ENCODE results near the gene LDLRAD2. TPM values are rescaled to one million over a fixed set of nuclear protein-coding genes. Genes with fewer than 3 reads are reported as not detected.
A peak's percentile ranks its signal among the peaks of the same experiment; 100 is the strongest.
"Not testable (repeated sequence)": the region's sequence is repeated elsewhere in the genome, so short reads cannot be mapped to it uniquely, and the experiment has no call there.

LDLRAD2 gene, protein sequence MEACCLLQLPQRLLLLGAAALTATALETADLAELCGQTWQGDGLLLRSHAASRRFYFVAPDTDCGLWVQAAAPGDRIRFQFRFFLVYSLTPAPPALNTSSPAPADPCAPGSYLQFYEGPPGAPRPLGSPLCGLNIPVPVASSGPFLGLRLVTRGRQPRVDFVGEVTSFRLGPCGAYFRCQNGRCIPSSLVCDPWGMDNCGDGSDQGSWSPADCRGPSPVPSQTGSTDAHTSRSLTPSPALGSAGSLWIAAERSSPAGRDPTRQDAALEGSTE
- polyA plus RNA-seq (2012; ENCODE audit: missing spikeins), result 0.76 TPM

DNA sequence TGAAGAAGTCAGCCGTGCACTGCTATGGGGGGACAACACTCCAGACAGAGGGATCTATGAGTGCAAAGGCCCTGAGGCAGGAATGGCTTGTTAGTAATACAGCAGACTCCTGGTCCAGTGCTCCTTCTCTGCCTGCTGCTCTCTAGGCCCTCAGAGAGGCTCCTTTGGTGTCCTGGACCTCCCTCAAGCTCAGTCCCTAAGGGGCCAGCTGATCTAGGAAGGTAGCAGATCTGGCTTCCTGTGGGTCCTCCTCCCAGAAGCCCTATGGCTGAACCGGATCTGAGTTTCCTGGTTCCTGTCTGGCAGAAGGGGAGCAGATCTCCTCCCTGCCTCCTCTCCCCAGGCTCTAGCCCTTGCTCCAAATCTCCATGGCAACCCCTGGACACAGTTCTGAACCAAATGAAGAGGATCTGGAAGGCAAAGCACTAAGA is at the start of gene LDLRAD2:
Gene LDLRAD2, plus strand, starts transcription at position 391 of the 431 bp plus-strand sequence. CDS start 187 bp downstream, outside the sequence.
- no peak for FAIRE-seq
- DNase-seq (ENCODE audit: insufficient read length), result no peak
- TF ChIP-seq POLR2AphosphoS5 (IDR thresholded peaks at IDR 0.05; ENCODE audit: low read depth, low read length) (no peak), TAF1 (IDR thresholded peaks at IDR 0.05; ENCODE audit: borderline replicate concordance, low read depth, low read length) (no peak), POLR2A (IDR thresholded peaks at IDR 0.05; ENCODE audit: low read depth, low read length) (no peak)

DNA sequence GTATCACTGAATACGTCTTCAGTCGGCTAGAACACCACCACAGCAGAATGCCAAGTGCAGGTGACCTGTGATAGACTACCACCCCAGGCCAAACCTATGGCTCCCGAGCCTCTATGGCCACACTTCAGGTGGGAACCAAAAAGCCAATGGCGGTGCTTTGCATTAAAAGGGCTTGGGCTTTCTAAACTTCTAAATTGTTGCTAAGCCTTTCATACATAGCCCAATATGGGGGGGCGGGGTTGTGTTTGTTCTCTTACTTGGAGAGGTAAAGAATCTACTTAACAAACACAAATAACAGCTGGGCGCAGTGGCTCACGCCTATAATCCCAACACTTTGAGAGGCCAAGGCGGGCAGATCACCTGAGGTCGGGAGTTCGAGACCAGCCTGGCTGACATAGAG is 48.8 kb upstream of the LDLRAD2 start:
- TF ChIP-seq TAF1 (IDR thresholded peaks at IDR 0.05; ENCODE audit: borderline replicate concordance, low read depth, low read length) (no peak), POLR2A (IDR thresholded peaks at IDR 0.05; ENCODE audit: low read depth, low read length) (no peak), POLR2AphosphoS5 (IDR thresholded peaks at IDR 0.05; ENCODE audit: low read depth, low read length) (no peak)
- DNase-seq (ENCODE audit: insufficient read length) (no peak), FAIRE-seq (no peak)

DNA sequence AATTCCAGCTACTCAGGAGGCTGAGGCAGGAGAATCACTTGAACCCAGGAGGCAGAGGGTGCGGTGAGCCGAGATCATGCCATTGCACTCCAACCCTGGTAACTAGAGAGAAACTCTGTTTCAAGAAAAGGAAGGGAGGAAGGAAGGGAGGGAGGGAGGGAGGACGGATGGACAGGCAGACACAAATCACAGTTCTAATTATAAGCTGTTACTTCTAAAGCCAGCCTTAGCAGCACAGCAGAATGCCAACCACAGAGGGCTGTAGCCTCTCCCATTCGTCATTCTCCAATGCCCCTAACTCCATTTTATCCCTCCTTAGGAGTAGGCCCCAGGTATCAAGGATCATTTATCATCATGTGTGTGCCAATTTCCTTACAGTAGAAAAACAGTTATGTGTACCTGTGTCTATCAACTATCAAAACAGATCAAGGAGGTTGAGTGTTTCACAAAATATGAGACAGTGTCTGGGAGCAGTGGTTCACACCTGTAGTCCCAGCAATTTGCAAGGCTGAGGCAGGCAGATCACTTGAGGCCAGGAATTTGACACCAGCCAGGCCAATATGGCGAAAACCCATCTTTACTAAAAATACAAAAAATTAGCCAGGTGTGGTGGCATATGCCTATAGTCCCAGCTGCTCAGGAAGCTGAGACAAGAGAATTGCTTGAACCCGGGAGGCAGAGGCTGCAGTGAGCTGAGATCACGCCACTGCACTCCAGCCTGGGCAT is 48.2 kb upstream of the LDLRAD2 start:
- DNase-seq (ENCODE audit: insufficient read length) (no peak), FAIRE-seq (peak; percentile 67)
- TF ChIP-seq TAF1 (IDR thresholded peaks at IDR 0.05; ENCODE audit: borderline replicate concordance, low read depth, low read length), result no peak

DNA sequence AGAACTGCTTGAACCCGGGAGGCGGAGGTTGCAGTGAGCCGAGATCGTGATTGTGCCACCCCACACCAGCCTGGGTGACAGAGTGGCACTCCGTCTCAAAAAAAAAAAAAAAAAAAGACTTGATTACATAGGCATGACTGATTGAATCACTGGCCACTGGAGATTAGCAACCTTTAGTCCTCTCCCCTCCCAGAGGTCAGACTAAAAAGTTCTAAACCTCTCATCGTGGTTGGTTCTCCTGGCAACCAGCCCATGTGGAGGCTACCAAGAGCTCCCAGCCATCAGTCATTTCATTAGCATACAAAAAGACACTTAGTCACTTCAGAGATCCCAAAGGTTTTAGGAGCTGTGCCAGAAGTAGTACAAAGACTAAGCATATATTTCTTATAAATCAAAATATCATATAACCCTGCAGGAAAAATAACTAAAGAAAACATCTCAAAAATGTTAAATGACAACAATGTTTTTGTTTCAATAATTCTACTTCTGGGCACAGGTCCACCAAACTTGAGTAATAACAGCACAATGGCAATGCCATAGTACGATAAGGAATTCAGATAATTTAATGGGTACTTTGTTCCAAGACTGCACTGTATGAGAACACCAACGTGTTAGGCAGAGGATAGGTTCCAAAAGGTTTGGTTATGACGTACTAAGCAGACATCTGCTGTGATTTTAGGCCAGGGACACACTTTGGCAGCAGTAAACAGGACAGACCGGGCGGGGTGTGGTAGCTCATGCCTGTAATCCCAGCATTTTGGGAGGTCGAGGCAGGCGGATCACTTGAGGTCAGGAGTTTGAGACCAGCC is 47.2 kb upstream of the LDLRAD2 start:
- TF ChIP-seq POLR2A (IDR thresholded peaks at IDR 0.05; ENCODE audit: low read depth, low read length) (no peak), TAF1 (IDR thresholded peaks at IDR 0.05; ENCODE audit: borderline replicate concordance, low read depth, low read length) (no peak), POLR2AphosphoS5 (IDR thresholded peaks at IDR 0.05; ENCODE audit: low read depth, low read length) (no peak)
- FAIRE-seq (no peak), DNase-seq (ENCODE audit: insufficient read length) (no peak)

DNA sequence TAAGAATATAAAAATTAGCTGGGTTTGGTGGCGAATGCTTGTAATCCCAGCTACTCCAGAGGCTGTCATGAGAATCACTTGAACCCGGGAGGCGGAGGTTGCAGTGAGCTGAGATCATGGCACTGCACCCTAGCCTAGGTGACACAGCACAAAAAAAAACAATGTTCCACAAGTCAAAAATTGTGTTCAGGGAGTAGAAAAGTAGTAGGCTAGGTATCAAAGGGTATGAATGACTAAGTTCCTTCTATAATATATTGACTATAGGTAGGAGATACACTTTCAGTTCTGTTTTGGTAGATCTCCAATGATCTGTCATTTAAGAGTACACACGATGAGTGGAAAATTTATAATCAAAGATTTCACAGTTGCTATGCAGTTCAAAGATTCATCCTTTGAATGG is 45.9 kb upstream of the LDLRAD2 start:
- no peak for DNase-seq (ENCODE audit: insufficient read length)
- FAIRE-seq, result no peak
- TF ChIP-seq POLR2AphosphoS5 (IDR thresholded peaks at IDR 0.05; ENCODE audit: low read depth, low read length) (no peak), TAF1 (IDR thresholded peaks at IDR 0.05; ENCODE audit: borderline replicate concordance, low read depth, low read length) (no peak), POLR2A (IDR thresholded peaks at IDR 0.05; ENCODE audit: low read depth, low read length) (no peak)

DNA sequence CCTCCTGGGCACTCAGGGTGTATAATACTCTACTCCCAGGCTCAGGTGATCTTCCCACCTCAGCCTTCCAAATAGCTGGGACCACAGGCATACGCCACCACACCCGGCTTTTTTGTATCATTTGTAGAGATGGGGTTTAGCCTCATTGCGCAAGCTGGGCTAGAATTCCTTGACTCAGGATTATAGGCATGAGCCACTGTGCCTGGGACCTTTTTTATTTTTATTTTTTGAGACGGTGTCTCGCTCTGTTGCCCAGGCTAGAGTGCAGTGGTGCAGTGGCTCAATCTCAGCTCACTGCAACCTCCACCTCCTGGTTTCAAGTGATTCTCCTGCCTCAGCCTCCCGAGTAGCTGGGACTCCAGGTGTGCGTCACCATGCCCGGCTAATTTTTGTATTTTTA is 45.0 kb upstream of the LDLRAD2 start:
- not testable (repeated sequence) for DNase-seq (ENCODE audit: insufficient read length); FAIRE-seq

DNA sequence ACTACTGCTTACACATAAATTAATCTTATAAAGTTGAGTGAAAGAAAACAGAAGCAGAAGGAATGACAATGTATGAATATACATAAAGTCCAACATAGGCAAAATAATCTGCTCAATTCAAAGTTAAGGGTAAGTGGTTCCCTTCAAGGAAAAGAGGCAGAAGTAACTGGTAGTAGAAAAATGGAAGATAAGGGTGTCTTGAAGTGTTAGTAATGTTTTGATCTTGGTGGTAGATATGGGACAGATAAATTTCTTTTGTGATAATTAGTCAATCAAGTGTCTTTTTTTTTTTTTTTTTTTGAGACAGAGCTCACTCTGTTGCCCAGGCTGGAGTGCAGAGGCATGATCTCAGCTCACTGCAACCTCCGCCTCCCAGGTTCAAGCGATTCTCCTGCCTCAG is 41.9 kb upstream of the LDLRAD2 start:
- no peak for DNase-seq (ENCODE audit: insufficient read length)
- FAIRE-seq, result no peak
- TF ChIP-seq POLR2A (IDR thresholded peaks at IDR 0.05; ENCODE audit: low read depth, low read length), result no peak

DNA sequence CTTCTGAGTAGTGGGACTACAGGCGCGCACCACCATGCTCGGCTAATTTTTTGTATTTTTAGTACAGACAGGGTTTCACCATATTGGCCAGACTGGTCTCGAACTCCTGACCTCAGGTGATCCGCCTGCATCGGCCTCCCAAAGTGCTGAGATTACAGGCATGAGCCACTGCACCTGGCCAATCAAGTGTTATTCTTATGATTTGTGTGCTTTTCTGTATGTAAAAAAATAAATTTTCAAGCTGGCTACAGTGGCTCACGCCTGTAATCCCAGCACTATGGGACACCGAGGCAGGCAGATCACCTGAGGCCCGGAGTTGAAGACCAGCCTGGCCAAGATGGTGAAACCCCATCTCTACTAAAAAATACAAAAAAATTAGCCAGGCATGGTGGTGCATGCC is 41.5 kb upstream of the LDLRAD2 start:
- not testable (repeated sequence) for FAIRE-seq; DNase-seq (ENCODE audit: insufficient read length)

DNA sequence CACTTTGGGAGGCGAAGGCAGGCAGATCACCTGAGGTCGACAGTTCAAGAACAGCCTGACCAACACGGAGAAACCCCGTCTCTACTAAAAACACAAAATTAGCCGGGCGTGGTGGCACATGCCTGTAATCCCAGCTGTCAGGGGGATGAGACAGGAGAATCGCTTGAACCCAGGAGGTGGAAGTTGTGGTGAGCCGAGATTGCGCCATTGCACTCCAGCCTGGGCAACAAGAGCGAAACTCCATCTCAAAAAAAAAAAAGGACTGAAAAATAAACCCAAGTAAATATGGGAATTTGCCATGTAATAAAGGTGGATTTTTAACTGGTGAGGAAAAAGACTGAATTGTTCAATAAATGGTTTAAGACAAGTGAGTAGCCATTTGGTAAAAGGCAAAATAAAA is 40.4 kb upstream of the LDLRAD2 start:
- FAIRE-seq; DNase-seq (ENCODE audit: insufficient read length): not testable (repeated sequence)

DNA sequence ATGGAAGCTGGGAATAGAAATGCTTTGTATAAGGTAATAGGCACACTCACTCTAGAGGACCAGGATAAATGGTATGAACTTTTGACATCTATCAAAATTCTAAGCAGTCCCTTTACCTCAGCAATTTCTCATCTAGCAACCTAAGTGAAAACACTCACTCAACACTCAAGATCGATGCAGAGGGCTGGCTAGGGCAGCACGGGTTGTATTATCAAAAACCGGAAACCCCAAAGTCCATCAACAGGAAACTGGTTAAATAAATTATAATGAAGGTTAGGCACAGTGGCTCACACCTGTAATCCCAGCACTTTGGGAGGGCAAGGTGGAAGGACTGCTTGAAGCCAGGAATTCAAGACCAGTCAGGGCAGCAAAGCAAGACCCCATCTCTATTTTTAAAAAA is 38.5 kb upstream of the LDLRAD2 start:
- DNase-seq (ENCODE audit: insufficient read length) (no peak), FAIRE-seq (no peak)
- TF ChIP-seq TAF1 (IDR thresholded peaks at IDR 0.05; ENCODE audit: borderline replicate concordance, low read depth, low read length) (no peak), POLR2A (IDR thresholded peaks at IDR 0.05; ENCODE audit: low read depth, low read length) (no peak), POLR2AphosphoS5 (IDR thresholded peaks at IDR 0.05; ENCODE audit: low read depth, low read length) (no peak)

DNA sequence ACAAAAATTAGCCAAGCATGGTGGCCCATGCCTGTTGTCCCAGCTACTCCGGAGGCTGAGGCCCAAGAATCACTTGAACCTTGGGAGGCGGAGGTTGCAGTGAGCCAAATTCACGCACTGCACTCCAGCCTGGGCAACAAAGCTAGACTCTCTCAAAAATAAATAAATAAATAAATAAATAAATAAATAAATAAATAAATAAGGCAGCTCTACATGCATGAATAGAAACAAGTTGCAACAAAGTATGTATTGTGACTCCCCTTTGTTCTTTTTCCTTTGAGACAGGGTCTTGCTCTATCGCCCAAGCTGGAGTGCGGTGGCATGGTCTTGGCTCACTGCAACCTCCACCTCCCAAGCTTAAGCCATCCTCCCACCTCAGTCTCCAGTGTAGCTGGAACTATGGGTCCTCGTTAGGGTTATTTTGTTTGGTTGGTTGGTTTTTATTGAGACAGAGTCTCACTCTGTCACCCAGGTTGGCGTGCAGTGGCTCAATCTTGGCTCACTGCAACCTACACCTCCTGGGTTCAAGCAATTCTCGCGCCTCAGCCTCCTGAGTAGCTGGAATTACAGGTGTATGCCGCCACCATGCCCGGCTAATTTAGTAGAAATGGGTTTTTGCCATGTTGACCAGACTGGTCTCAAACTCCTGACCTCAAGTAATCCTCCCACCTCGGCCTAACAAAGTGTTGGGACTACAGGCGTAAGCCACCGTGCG is 37.1 kb upstream of the LDLRAD2 start:
- FAIRE-seq, result no peak
- no peak for DNase-seq (ENCODE audit: insufficient read length)
- TF ChIP-seq POLR2A (IDR thresholded peaks at IDR 0.05; ENCODE audit: low read depth, low read length), result no peak
- no peak for TF ChIP-seq POLR2AphosphoS5 (IDR thresholded peaks at IDR 0.05; ENCODE audit: low read depth, low read length)
- no peak for TF ChIP-seq TAF1 (IDR thresholded peaks at IDR 0.05; ENCODE audit: borderline replicate concordance, low read depth, low read length)

DNA sequence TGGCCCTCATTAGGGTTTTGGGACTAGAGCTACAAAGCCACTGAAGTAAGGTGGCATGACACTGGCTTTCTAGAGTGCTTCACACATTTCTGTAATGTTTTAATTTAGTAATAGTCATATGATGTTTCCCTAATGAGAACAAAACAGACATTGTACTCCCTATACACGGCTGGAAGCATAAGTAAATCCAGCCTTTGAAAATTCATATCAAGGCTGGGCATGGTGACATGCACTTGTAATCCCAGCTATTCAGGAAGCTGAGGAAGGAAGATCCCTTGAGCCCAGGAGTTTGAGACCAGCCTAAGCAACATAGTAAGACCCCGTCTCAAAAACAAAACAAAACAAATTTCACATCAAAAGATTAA is 36.5 kb upstream of the LDLRAD2 start:
- FAIRE-seq (no peak), DNase-seq (ENCODE audit: insufficient read length) (no peak)
- TF ChIP-seq TAF1 (IDR thresholded peaks at IDR 0.05; ENCODE audit: borderline replicate concordance, low read depth, low read length) (no peak), POLR2AphosphoS5 (IDR thresholded peaks at IDR 0.05; ENCODE audit: low read depth, low read length) (no peak), POLR2A (IDR thresholded peaks at IDR 0.05; ENCODE audit: low read depth, low read length) (no peak)
